Measurements from ENCODE around the gene ONECUT3. TPM values are rescaled to one million over a fixed set of nuclear protein-coding genes. Genes with fewer than 3 reads are reported as not detected.
"Not testable (repeated sequence)": the region's sequence is repeated elsewhere in the genome, so short reads cannot be mapped to it uniquely, and the experiment has no call there.

Gene ONECUT3
- polyA plus RNA-seq, 1 donor from 2014 or later = not detected

- peaks cover 39% of the 10 kb centered on the region for H3K27me3 Mint-ChIP-seq
- peaks cover 3 to 8% (median 6%) of the 10 kb centered on the region in 3 donors for H3K4me1 Mint-ChIP-seq
- H3K9me3 Mint-ChIP-seq = peaks cover 0 to 14% (median 2%) of the 10 kb centered on the region in 3 donors
- peak overlapping the region in 1 of 4 donors; percentile 68 for H3K4me3 Mint-ChIP-seq
- peak overlapping the region in 2 of 3 donors; percentile 4 to 18 for H3K27ac Mint-ChIP-seq
- peaks cover 1% of the 10 kb centered on the region for H3K36me3 Mint-ChIP-seq
Measured at GRCh38 chr19:1779574-1779973, 26.3 kb downstream of the ONECUT3 start.

GRCh38 chr19:1780272-1780958 lies 27.1 kb downstream of the ONECUT3 start:
- peaks cover 1% of the 10 kb centered on the region for H3K36me3 Mint-ChIP-seq
- H3K4me3 Mint-ChIP-seq = peak overlapping the region in 1 of 4 donors; percentile 55
- H3K27me3 Mint-ChIP-seq = peaks cover 41% of the 10 kb centered on the region
- H3K27ac Mint-ChIP-seq = peak overlapping the region in 1 of 3 donors; percentile 45
- peaks cover 3 to 8% (median 6%) of the 10 kb centered on the region in 3 donors for H3K4me1 Mint-ChIP-seq
- peaks cover 0 to 14% (median 2%) of the 10 kb centered on the region in 3 donors for H3K9me3 Mint-ChIP-seq

DNA sequence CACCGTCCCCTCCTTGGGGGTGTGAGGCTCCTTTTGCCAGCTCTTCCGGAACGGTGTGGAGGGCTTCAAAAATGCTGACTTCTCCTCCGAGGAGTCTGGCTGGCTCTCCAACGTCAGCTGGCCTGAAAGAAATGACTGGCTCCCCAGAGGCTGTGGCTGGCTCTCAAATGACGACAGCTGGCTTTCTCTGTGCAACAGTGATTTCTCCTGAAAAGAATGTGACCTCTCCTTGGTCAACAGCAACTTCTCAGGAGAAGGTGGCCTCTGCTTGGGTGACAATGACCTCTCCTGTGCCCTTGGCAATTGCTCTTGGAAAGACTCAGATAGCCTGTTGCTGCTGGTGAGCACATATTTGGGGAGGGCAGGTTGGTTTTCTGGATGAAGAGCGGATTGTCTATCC lies 29.2 kb downstream of the ONECUT3 start:
- H3K4me3 Mint-ChIP-seq = no peak overlapping the region
- H3K4me1 Mint-ChIP-seq = peaks cover 3 to 8% (median 6%) of the 10 kb centered on the region in 3 donors
- peaks cover 1% of the 10 kb centered on the region for H3K36me3 Mint-ChIP-seq
- H3K27ac Mint-ChIP-seq = peak overlapping the region in 1 of 3 donors; percentile 14
- H3K9me3 Mint-ChIP-seq = peaks cover 0 to 14% (median 0%) of the 10 kb centered on the region in 3 donors
- H3K27me3 Mint-ChIP-seq = peaks cover 32% of the 10 kb centered on the region

GRCh38 chr19:1783354-1783753 lies 30.0 kb downstream of the ONECUT3 start:
- peaks cover 26% of the 10 kb centered on the region for H3K27me3 Mint-ChIP-seq
- H3K27ac Mint-ChIP-seq = no peak overlapping the region
- peaks cover 0 to 14% (median 0%) of the 10 kb centered on the region in 3 donors for H3K9me3 Mint-ChIP-seq
- H3K4me1 Mint-ChIP-seq = peaks cover 3 to 8% (median 6%) of the 10 kb centered on the region in 3 donors
- H3K36me3 Mint-ChIP-seq = peaks cover 1% of the 10 kb centered on the region
- H3K4me3 Mint-ChIP-seq = no peak overlapping the region

- Mint-ChIP-seq H3K9me3 (peaks cover 0 to 14% (median 0%) of the 10 kb centered on the region in 3 donors), H3K36me3 (peaks cover 1% of the 10 kb centered on the region), H3K4me1 (peaks cover 3 to 8% (median 6%) of the 10 kb centered on the region in 3 donors), H3K27ac (peak overlapping the region in 2 of 3 donors; percentile 15 to 33), H3K27me3 (peaks cover 24% of the 10 kb centered on the region), H3K4me3 (no peak overlapping the region)
Measured at GRCh38 chr19:1783874-1784273, 30.6 kb downstream of the ONECUT3 start.

- no peaks in the 10 kb centered on the region for H3K36me3 Mint-ChIP-seq
- peaks cover 3 to 6% (median 3%) of the 10 kb centered on the region in 3 donors for H3K4me1 Mint-ChIP-seq
- no peak overlapping the region for H3K27ac Mint-ChIP-seq
- H3K4me3 Mint-ChIP-seq = no peak overlapping the region
- H3K27me3 Mint-ChIP-seq = peaks cover 20% of the 10 kb centered on the region
- H3K9me3 Mint-ChIP-seq = peaks cover 0 to 12% (median 0%) of the 10 kb centered on the region in 3 donors
Measured at GRCh38 chr19:1785310-1785709, 32.0 kb downstream of the ONECUT3 start.

DNA sequence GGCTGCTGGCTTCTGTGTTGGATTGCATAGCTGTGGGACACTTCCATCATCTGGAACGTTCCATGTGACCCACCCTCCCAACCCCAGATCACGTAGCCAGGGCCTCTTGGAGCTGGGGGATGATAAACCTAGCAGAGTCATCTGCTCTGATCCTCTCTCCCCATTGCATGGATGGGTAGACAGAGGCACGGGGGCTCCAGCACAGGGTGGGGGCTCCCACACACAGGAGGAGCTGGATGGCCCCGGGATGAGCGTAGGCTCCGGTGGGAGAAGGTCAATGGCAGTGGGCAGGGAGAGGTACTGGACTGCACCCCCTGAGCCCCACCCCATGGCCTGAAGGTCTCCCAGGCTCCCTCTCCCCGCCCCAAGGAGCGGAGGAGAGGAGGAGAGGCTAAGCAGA lies 33.4 kb downstream of the ONECUT3 start:
- Mint-ChIP-seq H3K27ac (no peak overlapping the region), H3K36me3 (no peaks in the 10 kb centered on the region), H3K9me3 (peaks cover 0 to 5% (median 0%) of the 10 kb centered on the region in 3 donors), H3K27me3 (peaks cover 14% of the 10 kb centered on the region), H3K4me3 (no peak overlapping the region), H3K4me1 (peaks cover 3 to 6% (median 3%) of the 10 kb centered on the region in 3 donors)

DNA sequence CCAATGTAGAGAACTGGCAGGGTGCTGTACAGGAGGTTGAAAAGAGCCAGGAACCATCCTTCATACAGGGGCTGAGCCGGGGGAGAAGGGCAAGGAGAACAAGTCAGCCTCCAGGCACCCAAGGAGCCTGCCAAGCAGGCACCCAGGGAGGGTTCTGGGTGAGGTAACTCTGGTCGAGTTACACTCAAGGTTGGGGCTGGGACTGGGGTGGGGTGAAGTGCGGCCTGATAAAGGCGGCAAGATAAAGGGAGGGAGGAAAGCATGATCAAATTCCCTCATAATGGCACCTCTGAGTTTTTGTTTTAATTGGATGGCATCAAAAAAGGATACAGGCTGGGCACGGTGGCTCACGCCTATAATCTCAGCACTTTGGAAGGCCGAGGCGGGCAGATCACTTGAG lies 33.8 kb downstream of the ONECUT3 start:
- Mint-ChIP-seq H3K9me3 (peaks cover 0 to 5% (median 0%) of the 10 kb centered on the region in 3 donors), H3K36me3 (no peaks in the 10 kb centered on the region), H3K4me1 (peaks cover 3 to 6% (median 3%) of the 10 kb centered on the region in 3 donors), H3K27ac (no peak overlapping the region), H3K27me3 (peaks cover 14% of the 10 kb centered on the region), H3K4me3 (no peak overlapping the region)

DNA sequence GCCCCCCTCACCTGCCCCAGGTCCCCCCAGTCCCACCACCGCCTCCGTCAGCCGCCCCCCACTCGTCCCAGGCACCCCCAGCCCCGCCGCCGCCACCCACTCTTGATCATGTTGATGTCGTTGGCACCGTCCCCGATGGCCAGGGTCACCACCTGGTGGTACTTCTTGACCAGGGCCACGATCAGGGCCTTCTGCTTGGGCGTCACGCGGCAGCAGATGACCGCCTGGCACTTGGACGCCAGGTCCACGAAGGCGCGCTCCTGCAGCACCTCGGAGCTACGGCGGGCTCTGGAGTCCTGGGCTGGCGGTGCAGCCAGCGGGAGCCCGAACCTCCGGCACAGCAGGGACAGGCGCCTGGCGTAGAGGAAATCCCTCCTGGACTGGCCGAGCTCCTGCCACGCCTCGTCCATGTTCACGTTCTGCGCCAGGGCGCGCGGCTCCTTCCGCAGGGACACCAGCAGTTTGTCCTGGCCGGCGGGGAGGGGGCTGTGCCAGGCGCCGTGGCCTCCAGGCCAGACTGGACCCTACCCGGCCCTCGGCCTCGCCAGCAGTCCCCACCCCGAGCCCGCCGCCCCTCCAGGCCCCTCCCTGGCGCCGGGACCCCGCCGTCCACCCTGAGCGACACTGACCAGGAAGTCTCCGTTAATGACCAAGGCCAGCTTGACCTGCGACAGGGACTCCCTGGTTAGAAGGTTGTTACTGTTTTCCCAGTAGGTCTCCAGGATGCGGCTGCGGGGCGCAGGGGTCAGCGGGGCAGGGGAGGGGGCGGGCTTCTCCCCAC lies 36.1 kb downstream of the ONECUT3 start:
- no peak overlapping the region for H3K4me3 Mint-ChIP-seq
- no peaks in the 10 kb centered on the region for H3K36me3 Mint-ChIP-seq
- H3K9me3 Mint-ChIP-seq = no peaks in the 10 kb centered on the region

DNA sequence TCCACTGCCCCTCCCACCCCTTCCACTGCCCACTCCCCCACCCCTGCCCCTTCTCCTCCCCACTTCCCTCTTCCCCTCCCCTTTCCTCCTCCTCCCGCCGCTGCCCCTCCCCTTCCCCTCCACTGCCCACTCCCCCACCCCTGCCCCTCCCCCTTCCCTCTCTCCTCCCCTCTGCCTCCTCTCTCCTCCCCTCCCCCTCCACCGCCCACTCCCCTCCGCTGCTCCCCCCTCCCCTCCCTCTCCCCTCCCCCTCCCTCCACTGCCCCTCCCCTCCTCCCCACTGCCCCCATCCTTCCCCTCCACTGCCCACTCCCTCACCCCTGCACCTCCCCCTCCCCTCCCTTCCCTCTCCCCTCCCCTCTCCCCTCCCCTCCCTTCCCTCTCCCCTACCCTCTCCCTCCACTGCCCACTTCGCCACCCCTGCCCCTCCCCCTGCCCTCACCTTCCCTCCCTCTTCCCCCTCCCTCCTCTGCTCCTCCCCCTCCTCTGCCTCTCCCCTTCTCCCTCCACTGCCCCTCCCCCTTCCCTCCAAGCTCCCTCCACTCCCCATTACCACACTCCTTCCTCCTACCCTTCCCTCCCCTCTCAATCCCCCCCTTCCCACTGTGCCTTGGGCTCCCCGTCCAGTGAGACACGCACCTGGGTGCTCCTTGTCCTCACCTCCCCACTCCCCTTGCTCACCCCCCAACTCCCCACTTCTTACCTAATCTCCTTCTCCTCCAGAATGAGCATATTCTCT lies 36.9 kb downstream of the ONECUT3 start:
- no peaks in the 10 kb centered on the region for H3K36me3 Mint-ChIP-seq
- H3K27ac Mint-ChIP-seq = no peak overlapping the region
- H3K27me3 Mint-ChIP-seq = peaks cover 15% of the 10 kb centered on the region
- no peaks in the 10 kb centered on the region for H3K4me1 Mint-ChIP-seq
- no peak overlapping the region for H3K4me3 Mint-ChIP-seq
- H3K9me3 Mint-ChIP-seq = no peaks in the 10 kb centered on the region

More for the DNA sequence above, 36.1 kb downstream of the ONECUT3 start:
- H3K4me1 Mint-ChIP-seq = no peaks in the 10 kb centered on the region
- peaks cover 14% of the 10 kb centered on the region for H3K27me3 Mint-ChIP-seq
- H3K27ac Mint-ChIP-seq = no peak overlapping the region

DNA sequence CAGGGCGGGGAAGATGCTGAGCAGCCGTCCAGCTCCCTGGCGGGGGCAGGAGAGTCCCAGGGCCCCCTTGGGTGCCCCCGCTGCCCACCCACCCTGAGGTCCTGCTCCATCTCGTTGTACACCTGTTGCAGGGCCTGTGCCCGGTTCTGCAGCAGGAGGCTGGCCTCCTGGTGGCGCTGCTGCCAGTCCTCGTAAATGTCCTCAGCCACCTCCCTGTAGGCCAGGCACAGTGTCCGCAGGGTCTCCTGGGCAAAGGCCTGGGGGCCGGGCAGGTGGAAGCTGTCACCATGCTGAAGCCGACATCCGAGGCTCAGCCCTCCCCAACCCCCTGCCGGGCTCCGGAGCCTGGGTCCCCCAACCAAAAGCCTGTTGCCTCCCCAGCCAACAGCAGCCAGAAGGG lies 38.6 kb downstream of the ONECUT3 start:
- Mint-ChIP-seq H3K27ac (no peak overlapping the region), H3K36me3 (no peaks in the 10 kb centered on the region), H3K9me3 (no peaks in the 10 kb centered on the region), H3K4me1 (no peaks in the 10 kb centered on the region), H3K4me3 (no peak overlapping the region), H3K27me3 (peaks cover 21% of the 10 kb centered on the region)

- H3K36me3 Mint-ChIP-seq = no peaks in the 10 kb centered on the region
- no peak overlapping the region for H3K27ac Mint-ChIP-seq
- no peaks in the 10 kb centered on the region for H3K4me1 Mint-ChIP-seq
- peaks cover 18% of the 10 kb centered on the region for H3K27me3 Mint-ChIP-seq
- H3K9me3 Mint-ChIP-seq = no peaks in the 10 kb centered on the region
- H3K4me3 Mint-ChIP-seq = no peak overlapping the region
Measured at GRCh38 chr19:1794424-1795172, 41.3 kb downstream of the ONECUT3 start.

DNA sequence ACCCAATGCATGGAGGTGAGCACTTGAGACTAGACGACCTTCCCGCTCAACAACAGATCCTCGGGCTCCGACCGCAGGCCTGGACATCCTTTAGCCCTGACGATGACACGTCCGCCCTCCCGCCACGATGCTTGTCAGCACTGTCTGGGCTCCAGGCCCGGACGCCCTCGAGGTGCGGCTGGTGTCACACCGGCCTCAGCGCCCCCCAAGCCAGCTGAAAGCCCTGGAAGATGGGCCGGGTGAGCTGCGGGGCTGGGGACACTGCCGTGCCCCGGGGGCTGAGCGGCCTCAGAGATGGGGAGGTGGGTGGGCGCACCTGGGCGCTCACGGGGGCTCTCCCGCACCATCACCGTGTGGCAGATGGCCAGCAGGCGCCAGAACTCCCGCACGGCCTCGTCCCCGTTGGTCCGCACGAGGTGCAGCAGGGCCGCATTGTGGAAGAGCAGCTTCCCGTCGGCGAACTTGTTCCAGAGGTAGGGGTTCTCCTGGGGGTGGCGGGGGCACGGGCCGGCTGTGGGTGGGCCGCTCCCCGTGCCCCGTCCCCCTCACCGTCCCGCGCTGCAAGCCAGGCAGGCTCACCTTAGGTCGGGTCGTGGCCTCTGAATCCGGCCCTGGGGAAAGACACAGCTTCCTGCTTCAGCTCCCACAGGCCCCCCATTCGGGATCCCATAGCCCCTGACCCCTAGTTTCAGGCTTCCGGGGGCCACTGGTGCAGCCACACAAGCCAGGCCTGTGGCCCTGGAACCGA lies 43.3 kb downstream of the ONECUT3 start:
- Mint-ChIP-seq H3K36me3 (no peaks in the 10 kb centered on the region), H3K9me3 (no peaks in the 10 kb centered on the region), H3K27me3 (peaks cover 17% of the 10 kb centered on the region), H3K27ac (no peak overlapping the region), H3K4me3 (no peak overlapping the region), H3K4me1 (no peaks in the 10 kb centered on the region)

GRCh38 chr19:1797313-1797712 lies 44.0 kb downstream of the ONECUT3 start:
- not testable (repeated sequence) for H3K9me3 Mint-ChIP-seq, H3K4me1 Mint-ChIP-seq, H3K27ac Mint-ChIP-seq, H3K4me3 Mint-ChIP-seq, H3K36me3 Mint-ChIP-seq
- H3K27me3 Mint-ChIP-seq = peaks cover 17% of the 10 kb centered on the region

All from IgD-negative memory B cell (primary cell).